ENCODE results near the gene UBAC1.

GRCh38 chr9:136001231-136001630 lies 40.1 kb upstream of the UBAC1 start:
- no peak for TF ChIP-seq CTCF (IDR thresholded peaks at IDR 0.05 in 4 of 5, conservative IDR thresholded peaks at IDR 0.05 in 1 of 5)
- TF ChIP-seq POLR2A (IDR thresholded peaks at IDR 0.05), result no peak

Data from gastrocnemius medialis (tissue), 4 donors.